Renal cortex interstitium (tissue), 11 donors: Measurements from ENCODE around the gene CMIP. TPM values are rescaled to one million over a fixed set of nuclear protein-coding genes. Genes with fewer than 3 reads are reported as not detected.

Source experiments
- DNase-seq, 11 donors: peaks; one replicate each; pipeline ENCODE4 v3.0.0-alpha.2; 2013; ENCODE audit warnings: low read depth in 9 of 11, low spot score in 4 of 11; ENCODE audit errors: extremely low read depth in 1 of 11
- polyA plus RNA-seq, 3 donors: library from polyadenylated mRNA; unstranded; fragments of 120-200 nt; gene quantifications; one replicate each; pipeline ENCODE4 v1.2.1, GENCODE V29; 2013; ENCODE audit not compliant: insufficient read length in 3 of 3

CMIP gene
- polyA plus RNA-seq, 3 donors: 41.0 to 55.1 (median 46.0) TPM

- no peak for DNase-seq
Measured at GRCh38 chr16:81442916-81443687, 1.5 kb upstream of the CMIP start.

- DNase-seq: no peak
Measured at GRCh38 chr16:81443688-81444447, 740 bp upstream of the CMIP start.

- no peak for DNase-seq
Measured at GRCh38 chr16:81445143-81445961, 744 bp downstream of the CMIP start.

- DNase-seq: no peak
Measured at GRCh38 chr16:81445966-81446906, 1.6 kb downstream of the CMIP start.

- DNase-seq: no peak
Measured at GRCh38 chr16:81446907-81447268, 2.3 kb downstream of the CMIP start.

- DNase-seq: no peak
Measured at GRCh38 chr16:81447383-81448101, 2.9 kb downstream of the CMIP start.

GRCh38 chr16:81448154-81449131 lies 3.8 kb downstream of the CMIP start:
- no peak for DNase-seq

- no peak for DNase-seq
Measured at GRCh38 chr16:81449241-81449640, 4.6 kb downstream of the CMIP start.

GRCh38 chr16:81449899-81450608 lies 5.4 kb downstream of the CMIP start:
- DNase-seq: no peak

GRCh38 chr16:81450783-81451491 lies 6.3 kb downstream of the CMIP start:
- DNase-seq: no peak

- DNase-seq: no peak
Measured at GRCh38 chr16:81451753-81452680, 7.4 kb downstream of the CMIP start.

- DNase-seq: no peak
Measured at GRCh38 chr16:81453091-81453728, 8.6 kb downstream of the CMIP start.

GRCh38 chr16:81454044-81454443 lies 9.4 kb downstream of the CMIP start:
- no peak for DNase-seq

- DNase-seq: no peak
Measured at GRCh38 chr16:81455006-81455405, 10.4 kb downstream of the CMIP start.
